NCI-H446 (cell line): Measurements from ENCODE around the gene AP2A1.

Experiments used
- DNase-seq, 2 experiments: peaks; one replicate each; lab custom pipeline; 2025; lab: John Stamatoyannopoulos, UW

AP2A1 gene

DNA sequence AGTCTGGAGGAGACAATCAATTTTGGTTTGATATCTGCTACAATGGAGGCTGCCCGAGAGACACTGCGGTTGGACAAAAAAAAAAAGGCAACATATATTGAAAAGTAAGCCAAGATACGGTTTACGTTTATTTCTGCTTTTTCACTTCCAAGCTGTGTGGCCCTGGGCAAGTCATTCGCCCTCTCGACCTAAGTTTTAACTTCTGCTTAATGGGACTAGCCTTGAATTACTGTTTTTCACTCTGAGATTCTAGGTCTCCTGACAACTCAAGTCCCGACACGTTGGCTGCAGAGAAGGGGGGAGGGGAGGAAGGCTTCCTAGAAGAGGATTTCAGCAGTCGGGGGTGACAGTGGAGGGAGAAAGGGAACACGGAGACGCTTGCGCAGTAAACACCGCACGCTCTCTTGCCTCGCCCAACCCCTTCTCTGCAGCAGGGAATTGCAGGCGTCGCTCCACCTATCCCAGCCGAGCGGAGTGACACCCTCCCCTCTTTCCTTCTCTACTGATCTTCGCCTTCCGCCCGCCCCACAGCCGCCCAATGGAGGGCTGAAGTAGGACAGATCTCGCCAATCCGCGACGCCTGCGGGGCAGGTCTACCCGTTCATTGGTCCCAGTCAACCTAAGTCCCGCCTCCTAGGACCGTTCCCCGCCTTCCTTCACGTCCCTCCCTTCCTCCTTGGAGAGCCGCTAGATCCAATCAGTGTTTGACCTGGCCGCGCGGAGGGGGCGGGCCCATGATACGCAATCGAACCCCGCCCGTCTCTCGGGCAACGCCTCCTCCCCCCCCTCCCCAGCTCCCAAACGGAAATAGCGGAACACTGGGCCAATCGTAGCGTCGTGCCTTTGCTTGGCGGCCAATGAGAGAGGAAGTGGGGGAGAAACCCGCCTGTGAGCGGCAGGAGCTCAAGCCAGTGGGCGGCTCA lies 533 bp upstream of the AP2A1 start:
- peak; percentile 100 for DNase-seq

DNA sequence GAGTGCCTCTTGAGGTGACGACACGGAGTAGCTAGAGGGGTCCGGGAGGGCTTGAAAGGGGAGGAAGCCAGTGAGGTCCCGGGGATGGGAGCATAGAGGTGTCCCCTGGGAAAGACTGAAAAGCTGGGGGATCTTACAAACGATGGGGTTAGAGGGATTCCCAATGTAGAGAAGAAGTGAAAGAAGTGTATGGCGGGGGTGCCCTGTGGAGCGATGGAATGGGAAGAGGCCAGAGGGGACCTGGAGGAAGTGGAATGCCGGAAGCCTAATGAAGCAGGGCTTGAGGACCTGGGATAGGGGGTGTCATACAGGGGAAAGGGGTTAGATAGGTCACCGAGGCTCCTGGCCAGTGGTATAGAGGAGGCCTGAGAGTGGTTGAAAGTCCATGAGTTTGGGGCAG lies 580 bp downstream of the AP2A1 start:
- DNase-seq = no peak

DNA sequence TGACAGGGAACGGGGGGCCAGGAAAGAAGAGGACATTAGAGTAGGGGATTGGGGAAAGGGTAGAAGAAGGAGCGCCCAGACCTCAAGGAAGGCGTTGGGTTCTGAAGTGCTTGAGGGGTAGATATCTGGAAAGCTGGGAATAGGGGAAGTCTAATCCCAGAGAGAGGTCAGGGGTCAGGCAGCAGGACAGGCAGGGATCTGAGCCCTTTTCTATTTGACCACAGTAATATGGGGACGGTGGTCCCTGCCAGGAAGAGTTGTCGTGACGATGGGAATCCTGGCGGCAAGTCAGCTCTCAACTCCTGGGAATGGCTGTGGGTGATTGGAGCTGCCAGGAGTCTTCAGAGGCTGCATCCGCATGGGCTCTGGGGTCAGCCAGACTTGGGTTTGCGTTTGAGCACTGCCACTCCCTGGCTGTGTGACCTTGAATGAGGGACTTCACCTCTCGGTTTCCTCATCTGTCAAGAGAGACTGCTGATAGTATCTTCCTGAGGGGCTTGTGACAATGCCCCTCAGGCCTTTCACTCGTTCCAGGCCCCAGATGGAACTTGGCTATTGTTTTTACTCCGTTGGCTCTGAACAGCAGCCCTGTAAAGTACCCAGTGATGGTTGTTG lies 1.3 kb downstream of the AP2A1 start:
- DNase-seq = peak in 1 of 2 experiments; percentile 23

DNA sequence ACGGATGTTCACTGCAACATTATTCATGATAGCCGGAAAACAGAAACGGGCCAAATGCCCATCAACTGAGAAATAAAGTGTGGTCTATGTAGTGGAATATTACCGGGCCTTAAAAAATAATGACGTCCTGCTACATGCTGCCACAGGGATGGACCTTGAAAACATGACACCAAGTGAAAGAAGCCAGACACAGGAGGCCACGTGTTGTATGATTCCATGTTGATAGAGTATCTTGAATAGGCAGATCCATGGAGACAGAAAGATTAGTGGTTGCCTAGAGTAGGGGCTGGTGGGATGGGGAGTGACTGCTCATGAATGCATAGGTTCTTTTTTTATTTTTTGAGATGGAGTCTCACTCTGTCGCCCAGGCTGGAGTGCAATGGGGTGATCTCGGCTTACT lies 3.7 kb downstream of the AP2A1 start:
- DNase-seq = no peak

DNA sequence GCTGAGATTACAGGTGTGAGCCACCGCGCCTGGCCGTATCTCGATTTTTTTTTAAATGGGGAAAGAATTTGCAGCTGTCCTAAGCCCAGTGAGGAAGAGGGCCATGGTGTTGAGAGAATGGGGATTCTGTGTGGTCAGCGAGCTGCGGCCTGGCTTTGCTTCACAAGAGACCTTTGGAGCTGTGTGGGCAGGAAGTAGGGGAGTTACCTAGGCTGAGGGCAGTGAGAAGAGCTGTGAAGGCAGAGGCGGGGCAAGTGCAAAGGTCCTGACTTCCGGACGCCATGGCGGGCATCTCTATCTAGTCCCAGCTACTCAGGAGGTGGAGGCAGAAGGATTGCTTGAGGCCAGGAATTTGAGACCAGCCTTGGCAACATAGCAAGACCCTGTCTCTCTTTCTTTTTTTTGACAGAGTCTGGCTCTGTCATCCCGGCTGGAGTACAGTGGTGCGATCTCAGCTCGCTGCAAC lies 4.9 kb downstream of the AP2A1 start:
- no peak for DNase-seq

DNA sequence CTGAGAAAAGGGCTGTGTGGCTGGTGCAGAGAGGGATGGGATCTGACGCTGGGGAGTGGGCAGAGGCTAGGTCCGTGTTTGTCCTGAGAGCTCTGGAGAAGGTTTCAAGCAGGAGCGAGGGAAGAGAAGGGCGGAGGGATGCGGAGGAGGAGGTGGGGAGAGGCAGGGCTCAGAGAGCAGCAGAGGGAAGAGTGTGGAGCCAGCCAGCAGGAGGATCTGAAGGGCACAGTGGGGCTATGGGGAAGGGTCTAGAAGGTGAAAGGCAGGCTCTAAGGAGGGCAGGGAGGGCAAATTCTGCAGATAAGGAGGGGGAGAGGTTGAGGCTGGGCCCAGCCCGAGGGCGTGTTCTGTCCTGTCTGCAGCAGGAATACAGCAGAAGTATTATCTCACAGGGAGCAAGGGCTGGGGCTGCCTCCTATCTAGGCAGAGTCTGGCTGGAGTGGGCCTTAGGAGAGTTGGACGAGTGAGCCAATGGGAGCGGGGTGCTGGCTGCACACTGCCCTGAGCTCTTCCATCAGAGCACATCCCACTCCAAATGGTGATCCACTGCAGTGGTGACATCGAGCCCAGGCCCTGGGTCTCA lies 6.1 kb downstream of the AP2A1 start:
- DNase-seq = no peak

DNA sequence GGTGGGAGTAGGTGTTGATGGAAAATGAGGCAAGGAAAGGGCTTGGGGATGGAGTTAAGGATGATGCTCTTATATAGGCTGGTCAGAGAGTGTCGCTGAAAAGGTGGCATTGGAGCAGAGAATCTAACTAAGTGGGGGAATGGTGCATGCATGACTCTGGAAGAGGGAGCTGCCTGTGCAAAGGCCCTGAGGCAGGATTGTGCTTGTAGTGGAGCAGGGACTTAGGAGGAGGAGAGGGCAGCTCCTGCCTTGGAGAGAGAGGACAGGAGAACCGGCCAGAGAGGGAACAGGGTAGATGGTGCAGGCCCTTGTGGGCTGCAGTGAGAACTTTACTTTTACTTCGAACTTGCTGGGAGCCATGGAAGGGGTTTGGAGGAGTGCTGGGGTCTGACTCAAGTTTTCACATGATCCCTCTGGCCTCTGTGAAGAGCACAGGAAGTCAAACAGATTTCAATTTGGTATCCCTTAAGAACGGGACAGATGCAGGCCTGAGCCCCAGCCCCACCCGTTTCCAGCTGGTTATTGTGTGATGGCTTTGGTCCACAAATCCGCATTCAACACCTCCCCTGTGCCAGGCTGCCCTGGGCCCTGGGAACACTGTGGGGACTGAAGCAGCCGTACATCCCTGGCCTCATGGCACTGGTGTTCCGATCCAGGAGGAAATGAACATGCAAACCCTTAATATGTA lies 7.0 kb downstream of the AP2A1 start:
- no peak for DNase-seq

DNA sequence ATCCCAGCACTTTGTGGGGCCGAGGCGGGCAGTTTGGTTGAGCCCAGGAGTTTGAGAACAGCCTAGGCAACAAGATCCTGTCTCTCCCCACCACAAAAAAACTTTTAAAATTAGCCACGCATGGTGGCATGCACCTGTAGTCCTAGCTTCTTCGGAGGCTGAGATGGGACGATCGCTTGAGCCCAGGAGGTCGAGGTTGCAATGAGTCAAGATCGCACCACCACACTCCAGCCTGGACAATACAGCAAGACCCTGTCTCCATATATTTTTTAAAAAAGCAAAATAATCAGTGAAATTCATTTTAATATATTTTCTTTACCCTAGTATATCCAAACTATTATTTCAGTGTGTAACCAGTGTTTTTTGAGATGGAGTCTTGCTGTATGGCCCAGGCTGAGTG lies 8.2 kb downstream of the AP2A1 start:
- no peak for DNase-seq

DNA sequence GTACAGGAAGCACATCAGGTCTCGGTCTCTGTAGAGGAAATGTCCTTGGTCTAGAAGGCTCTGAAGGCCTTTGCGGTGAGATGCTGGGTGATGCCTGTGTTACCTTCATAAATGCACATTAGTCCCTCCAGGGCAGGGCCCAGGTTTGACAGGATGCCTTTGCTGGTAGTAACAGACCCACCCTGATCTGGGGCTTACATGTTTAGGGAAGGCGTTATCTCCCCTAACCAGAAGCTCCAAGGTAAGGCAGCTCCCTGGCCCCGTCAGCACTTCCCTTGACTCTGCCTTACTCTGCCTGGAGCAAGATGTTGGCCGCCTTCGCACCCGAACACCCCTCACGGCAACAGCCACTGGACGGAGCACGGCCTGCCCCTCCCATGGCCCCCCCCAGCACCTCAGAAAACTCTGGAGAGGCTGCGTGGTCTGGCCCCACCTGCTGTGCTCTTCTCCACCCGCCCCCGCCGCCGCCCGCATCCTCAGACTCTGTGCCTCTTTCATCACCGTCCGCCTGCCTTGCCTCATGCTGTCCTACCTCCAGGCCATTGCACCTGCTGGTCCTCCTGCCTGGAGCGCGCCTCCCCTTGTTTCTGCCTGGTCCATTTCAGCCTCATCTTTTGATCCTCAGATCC lies 9.1 kb downstream of the AP2A1 start:
- DNase-seq = no peak

DNA sequence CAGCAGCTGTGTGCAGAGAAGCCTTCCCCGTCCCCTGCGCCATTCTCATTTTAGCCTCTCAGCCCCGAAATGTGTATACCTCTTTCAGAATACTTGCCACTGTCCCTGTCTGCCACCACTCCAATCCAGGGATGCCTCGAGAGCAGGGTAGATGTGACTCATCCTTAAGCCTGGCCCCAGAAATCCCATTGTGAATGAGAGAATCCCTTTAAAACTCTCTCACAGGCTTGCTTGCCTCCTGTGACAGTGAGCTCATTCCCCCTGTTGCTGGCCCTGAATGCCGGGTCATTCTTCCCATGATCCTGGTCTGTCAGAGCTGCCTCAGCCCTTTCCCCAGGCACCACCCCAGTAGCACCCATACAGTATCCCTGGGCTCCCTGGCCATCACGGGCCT lies 9.6 kb downstream of the AP2A1 start:
- no peak for DNase-seq

DNA sequence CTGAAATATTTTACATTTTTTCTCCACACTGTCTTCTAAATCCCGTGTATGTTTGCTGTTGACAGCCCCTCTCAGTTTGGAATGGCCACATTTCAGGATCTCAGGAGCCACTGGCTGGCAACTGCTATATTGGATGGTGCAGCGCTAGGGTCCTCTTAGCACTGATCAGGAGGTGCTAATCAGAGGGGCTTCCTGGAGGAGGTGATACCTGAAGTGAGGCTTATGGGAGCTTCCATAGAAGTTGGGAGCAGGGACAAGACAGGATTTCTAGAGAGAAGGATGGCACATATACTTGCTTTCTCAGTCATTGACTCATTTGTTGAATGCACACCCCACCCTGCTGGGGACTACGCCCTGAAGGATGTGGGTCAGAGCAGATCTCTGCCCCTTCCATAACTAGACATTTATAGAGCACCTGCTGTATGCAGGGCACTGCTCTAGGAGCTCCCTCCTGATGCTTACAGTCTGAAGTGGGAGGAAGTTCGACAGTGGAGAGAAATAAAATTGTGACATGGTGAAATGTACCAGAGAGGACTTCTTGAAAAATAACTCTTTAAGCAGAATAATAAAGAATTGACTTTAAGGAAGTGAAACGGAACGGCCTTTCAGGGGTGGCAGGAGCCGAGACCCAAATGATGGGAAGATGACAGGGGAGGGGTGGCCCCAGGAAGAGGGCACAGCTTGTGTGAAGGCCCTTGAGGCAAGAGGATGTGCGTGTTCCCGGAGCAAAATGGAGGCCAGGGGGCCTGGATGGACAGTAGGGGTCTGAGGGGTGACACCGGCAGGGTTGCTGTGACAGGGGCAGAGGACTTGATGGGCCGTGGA lies 13.1 kb downstream of the AP2A1 start:
- no peak for DNase-seq

DNA sequence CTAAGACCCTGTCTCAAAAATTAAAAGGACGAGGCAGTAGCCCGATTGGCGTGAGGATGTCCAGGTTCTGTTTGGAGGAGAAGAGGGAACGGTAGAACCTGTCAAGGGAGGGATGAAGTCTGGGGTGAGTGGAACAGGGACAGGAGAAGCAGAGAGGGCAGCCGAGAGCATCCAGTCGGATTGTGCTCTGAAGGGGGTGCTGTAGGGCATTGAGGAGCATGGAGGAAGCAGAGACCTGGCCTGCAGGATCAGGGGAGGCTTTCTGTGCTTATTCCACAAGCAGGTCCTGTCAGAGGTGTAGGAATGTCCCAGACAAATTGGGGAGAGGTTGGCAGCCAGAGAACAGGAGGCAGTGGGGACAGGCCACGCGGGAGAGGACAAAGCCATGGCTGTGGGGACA lies 14.1 kb downstream of the AP2A1 start:
- DNase-seq = no peak

DNA sequence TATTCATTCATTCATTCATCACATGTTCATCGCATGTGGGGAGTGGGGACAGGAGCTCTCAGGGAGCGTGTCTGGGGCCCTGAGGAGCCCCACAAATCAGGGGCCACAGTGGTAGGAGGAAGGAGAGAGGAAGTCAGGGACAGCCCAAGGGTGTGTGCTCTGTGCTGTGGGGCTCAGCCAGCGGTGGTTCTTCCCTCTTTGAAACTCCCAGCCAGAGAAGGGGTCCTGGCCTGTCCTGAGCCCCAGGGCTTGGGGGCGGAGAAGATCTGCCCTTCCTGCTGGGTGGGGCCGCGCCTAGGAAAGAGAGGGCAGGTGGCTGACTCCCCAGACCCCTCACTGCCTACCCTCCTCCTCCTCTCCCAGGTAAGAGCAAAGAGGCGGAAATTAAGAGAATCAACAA lies 14.6 kb downstream of the AP2A1 start:
- no peak for DNase-seq

DNA sequence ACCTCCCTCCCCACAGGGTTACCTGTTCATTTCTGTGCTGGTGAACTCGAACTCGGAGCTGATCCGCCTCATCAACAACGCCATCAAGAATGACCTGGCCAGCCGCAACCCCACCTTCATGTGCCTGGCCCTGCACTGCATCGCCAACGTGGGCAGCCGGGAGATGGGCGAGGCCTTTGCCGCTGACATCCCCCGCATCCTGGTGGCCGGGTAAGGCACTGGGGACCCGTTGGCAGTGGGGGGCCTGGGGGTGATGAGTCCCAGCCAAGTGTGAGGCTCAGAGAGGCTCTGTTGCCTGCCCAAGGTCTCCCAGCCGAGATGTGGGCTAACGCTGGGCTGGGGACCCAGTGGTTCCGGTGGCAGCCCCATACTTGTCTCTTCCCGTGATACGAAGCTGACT lies 15.7 kb downstream of the AP2A1 start:
- DNase-seq = no peak

DNA sequence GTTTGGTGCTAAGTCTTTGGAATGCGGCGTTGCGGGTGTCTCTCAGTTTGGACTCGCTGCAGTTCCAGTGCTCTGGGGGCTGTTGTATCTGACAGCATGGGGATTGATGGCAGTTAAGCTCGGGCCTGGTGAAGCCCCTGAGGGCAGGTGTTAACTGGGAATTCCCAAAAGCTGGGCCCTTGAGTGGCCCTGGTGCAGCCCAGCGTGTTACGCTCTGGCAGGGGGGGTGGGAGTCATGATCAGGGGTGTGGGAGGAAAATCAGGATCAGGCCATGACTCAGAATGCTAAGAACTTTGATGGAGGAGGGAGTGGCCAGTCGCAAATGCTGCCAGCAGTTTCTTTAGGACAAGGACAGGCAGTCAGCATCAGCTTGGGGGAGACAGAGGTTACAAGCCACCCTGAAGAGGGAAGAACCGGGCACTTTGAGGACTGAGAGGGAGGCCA lies 19.6 kb downstream of the AP2A1 start:
- DNase-seq = no peak

DNA sequence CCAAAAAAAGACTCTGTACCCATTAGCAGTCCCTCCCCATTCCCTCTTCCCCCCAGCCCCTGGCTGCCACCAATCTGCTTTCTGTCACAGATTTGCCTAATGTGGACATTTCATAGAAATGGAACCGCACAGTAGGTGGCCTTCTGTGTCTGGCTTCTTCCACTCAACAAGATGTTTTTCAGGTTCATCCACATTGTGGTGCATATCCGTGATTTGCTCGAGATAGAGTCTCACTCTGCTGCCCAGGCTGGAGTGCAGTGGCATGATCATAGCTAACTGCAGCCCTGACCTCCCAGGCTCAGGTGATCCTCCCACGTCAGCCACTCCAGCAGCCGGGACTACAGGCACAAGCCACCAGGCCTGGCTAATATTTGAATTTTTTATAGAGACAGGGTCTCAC lies 20.9 kb downstream of the AP2A1 start:
- no peak for DNase-seq

DNA sequence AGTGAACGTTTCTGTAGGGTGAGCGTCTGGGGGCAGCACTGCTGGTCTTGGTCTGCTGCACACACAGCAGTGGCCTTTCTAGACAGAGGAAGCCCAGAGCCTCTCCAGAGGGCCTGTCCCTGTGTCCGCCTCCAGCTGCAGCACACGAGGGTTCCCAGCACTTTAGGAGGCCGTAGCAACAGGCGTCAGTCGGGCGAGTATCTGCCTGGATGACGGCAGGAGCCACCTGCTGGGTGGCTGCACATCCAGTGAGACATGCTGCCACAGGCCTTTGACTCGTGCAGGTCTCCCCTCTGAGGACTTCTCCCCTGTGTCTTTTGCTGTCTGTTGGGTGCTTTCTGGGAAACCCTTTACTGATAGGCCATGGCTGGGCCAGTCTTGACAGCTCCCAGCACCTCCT lies 22.1 kb downstream of the AP2A1 start:
- no peak for DNase-seq

DNA sequence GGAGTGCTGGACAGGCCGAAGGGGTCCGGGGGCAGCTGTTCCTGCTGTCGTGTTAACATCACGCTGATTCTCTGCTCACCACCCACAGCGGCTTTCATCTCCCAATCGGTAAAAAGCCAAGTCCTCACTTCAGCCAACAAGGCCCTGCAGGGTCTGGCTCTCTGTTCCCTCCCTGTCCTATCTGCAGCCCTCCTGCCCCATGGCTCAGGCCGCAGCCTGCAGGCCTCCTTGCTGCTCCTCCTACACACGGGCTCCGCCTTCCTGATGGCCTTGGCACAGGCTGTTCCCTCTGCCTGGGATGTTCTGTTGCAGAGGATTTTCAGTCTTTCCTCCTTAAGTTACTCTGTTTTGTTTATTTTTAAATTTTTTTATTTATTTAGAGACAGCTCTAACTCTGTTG lies 24.1 kb downstream of the AP2A1 start:
- no peak for DNase-seq

DNA sequence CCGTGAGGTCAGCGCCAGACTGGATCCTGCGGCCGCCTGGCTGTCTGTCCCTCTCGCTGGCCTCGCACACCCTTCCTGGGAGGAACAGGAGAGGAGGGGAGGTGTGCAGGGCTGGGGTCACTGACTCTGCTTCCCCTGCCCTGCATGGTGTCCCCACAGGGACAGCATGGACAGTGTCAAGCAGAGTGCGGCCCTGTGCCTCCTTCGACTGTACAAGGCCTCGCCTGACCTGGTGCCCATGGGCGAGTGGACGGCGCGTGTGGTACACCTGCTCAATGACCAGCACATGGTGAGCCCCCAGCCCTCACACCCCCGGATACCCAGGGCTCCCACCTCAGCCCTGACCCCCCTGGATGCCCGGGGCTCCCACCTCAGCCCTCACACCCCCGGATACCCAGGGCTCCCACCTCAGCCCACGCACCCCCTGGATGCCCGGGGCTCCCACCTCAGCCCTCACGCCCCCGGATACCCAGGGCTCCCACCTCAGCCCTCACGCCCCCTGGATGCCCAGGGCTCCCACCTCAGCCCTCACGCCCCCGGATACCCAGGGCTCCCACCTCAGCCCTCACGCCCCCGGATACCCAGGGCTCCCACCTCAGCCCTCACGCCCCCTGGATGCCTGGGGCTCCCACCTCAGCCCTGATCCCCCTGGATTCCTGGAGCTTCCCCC lies 25.1 kb downstream of the AP2A1 start:
- no peak for DNase-seq

DNA sequence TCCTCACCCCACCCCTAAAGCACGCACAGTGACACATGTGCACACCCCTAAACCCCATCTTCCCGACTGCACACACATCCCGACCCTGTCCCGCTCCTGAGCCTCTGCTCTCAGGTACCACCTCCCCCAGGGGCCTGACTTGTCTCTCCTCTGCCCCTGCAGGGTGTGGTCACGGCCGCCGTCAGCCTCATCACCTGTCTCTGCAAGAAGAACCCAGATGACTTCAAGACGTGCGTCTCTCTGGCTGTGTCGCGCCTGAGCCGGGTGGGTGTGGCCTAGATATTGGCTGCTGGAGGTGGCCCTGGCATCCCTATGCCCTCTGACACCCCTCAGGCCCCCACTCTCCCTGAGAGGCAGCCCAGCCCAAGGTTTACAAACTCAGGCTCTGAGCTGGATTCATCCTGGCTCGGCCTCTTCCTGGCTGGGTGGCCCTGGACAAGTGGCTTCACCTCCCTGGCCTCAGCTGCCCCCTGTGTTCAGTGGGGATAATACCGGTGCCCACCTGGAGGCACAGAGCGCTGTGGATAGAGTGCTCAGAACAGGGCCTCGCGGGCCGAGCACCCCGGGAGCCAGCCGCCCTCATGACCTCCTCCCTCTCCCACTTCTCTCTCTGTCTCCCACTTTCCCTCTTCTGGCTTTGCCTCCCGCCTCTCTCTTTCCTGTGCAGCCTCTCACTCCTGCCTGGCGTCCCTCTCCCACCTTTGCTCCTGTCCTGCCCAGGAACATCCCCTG lies 26.2 kb downstream of the AP2A1 start:
- DNase-seq = no peak
